HepG2 (cell line): ENCODE results near the gene SHF. TPM values are rescaled to one million over a fixed set of nuclear protein-coding genes. Genes with fewer than 3 reads are reported as not detected.

ENCODE experiments used
- ARID4A ChIP-seq: sonication (generic); formaldehyde crosslinking; IDR thresholded peaks from 2 replicates; pipeline ENCODE4 v1.5.0; 2020; ENCODE audit warnings: mild to moderate bottlenecking, missing genetic modification reagents, borderline replicate concordance
- ETV6 ChIP-seq: sonication (generic); formaldehyde crosslinking; conservative IDR thresholded peaks from 2 replicates; pipeline ENCODE4 v1.4.0; 2020; ENCODE audit warnings: missing genetic modification reagents
- JARID2 ChIP-seq: sonication (generic); formaldehyde crosslinking; IDR thresholded peaks from 2 replicates; pipeline ENCODE4 v1.8.1; 2023; ENCODE audit warnings: missing genetic modification reagents, inconsistent platforms; ENCODE audit not compliant: insufficient replicate concordance
- NPAS2 ChIP-seq: sonication (generic); formaldehyde crosslinking; IDR thresholded peaks from 2 replicates; pipeline ENCODE4 v1.8.0; 2022; ENCODE audit warnings: mild to moderate bottlenecking, missing genetic modification reagents, borderline replicate concordance
- PHF8 ChIP-seq: sonication (generic); formaldehyde crosslinking; IDR thresholded peaks from 2 replicates; pipeline ENCODE4 v1.5.0; 2020; ENCODE audit warnings: missing genetic modification reagents
- SP2 ChIP-seq: sonication (generic); formaldehyde crosslinking; IDR thresholded peaks from 2 replicates; pipeline ENCODE4 v1.5.1; 2020; ENCODE audit warnings: mild to moderate bottlenecking, missing genetic modification reagents
- SRSF9 ChIP-seq: fragments of 200-400 bp; formaldehyde crosslinking; IDR thresholded peaks from 2 replicates; pipeline ENCODE4 v1.6.1; 2018; ENCODE audit warnings: borderline replicate concordance, mild to moderate bottlenecking, low read depth, low read length; ENCODE audit not compliant: insufficient read depth, poor library complexity, severe bottlenecking
- TEAD2 ChIP-seq: sonication (generic); formaldehyde crosslinking; IDR thresholded peaks from 2 replicates; pipeline ENCODE4 v1.9.0; 2021; ENCODE audit warnings: missing genetic modification reagents
- THAP11 ChIP-seq: IDR thresholded peaks from 2 replicates; pipeline ENCODE4 v1.6.1; 2016; ENCODE audit warnings: missing biosample characterization, missing genetic modification reagents
- YEATS2 ChIP-seq: sonication (generic); formaldehyde crosslinking; IDR thresholded peaks from 2 replicates; pipeline ENCODE4 v1.4.0; 2020; ENCODE audit warnings: missing genetic modification reagents, borderline replicate concordance
- ZNF263 ChIP-seq: sonication (generic); formaldehyde crosslinking; IDR thresholded peaks from 2 replicates; pipeline ENCODE4 v1.4.0; 2020; ENCODE audit warnings: missing genetic modification reagents
- ZNF326 ChIP-seq: sonication (generic); formaldehyde crosslinking; IDR thresholded peaks from 2 replicates; pipeline ENCODE4 v1.4.0; 2020; ENCODE audit warnings: missing genetic modification reagents, borderline replicate concordance
- ZNF414 ChIP-seq: sonication (generic); formaldehyde crosslinking; IDR thresholded peaks from 2 replicates; pipeline ENCODE4 v1.5.0; 2020; ENCODE audit warnings: missing genetic modification reagents
- ZNF614 ChIP-seq: IDR thresholded peaks from 2 replicates; pipeline ENCODE4 v1.6.1; 2018; ENCODE audit warnings: missing biosample characterization, missing genetic modification reagents, inconsistent platforms, borderline replicate concordance
- polyA plus RNA-seq, 8 experiments: library from polyadenylated mRNA; depleted of rRNA in 3 of 8; stranded (reverse) in 7 of 8; unstranded in 1 of 8; fragments of >200 nt; fragmentation: Illumina TruSeq in 4 of 8; extraction: Trizol in 4 of 8; gene quantifications; 2 replicates each; pipeline versions ENCODE4 v1.2.1 to v1.2.3, GENCODE V29; 2011 to 2016; ENCODE audit warnings: low read depth in 4 of 8, missing spikeins in 1 of 8, mixed read lengths in 1 of 8; ENCODE audit not compliant: insufficient read depth in 1 of 8
- total RNA-seq, 5 experiments: library from RNA; depleted of rRNA; stranded (reverse); fragments of >200 nt; fragmentation: Illumina TruSeq; extraction: Trizol; gene quantifications; 2 replicates each; pipeline ENCODE4 v1.2.3, GENCODE V29; 2016; ENCODE audit warnings: low read depth in 1 of 5
- TF ChIP-seq, protein P1 (sequence below): sonication (generic); IDR thresholded peaks from 2 replicates; pipeline ENCODE4 v1.6.1; 2016; ENCODE audit warnings: low read depth, borderline replicate concordance
- TF ChIP-seq, protein P2 (sequence below): sonication (generic); formaldehyde crosslinking; IDR thresholded peaks from 2 replicates; pipeline ENCODE4 v1.5.1; 2020; ENCODE audit warnings: mild to moderate bottlenecking, missing genetic modification reagents, moderate library complexity

Gene SHF
- total and polyA plus RNA-seq, 2 of the 13 experiments (the other 11 are each of a cell fraction or from before 2014, with no cell fraction given) = 20.9 to 25.5 TPM

GRCh38 chr15:45200799-45201556 is 13.2 kb upstream of the SHF start (continued):
- TF ChIP-seq ZNF414 (CRISPR knock-in tag) = no peak
- TF ChIP-seq YEATS2 (CRISPR knock-in tag) = no peak; the same call in 1 of the 2 replicates
- peak; percentile 49; the same call in 1 of the 2 replicates for TF ChIP-seq THAP11 (CRISPR knock-in tag)
- TF ChIP-seq ETV6 (CRISPR knock-in tag) = no peak
- TF ChIP-seq TEAD2 = no peak
- TF ChIP-seq ARID4A (CRISPR knock-in tag) = peak; percentile 35; the same call in 1 of the 2 replicates
- TF ChIP-seq ZNF263 (CRISPR knock-in tag) = no peak
- TF ChIP-seq PHF8 (CRISPR knock-in tag) = peak; percentile 64; the same call in 1 of the 2 replicates
- TF ChIP-seq SRSF9 = no peak
- TF ChIP-seq, protein P1, sequence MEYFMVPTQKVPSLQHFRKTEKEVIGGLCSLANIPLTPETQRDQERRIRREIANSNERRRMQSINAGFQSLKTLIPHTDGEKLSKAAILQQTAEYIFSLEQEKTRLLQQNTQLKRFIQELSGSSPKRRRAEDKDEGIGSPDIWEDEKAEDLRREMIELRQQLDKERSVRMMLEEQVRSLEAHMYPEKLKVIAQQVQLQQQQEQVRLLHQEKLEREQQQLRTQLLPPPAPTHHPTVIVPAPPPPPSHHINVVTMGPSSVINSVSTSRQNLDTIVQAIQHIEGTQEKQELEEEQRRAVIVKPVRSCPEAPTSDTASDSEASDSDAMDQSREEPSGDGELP = peak; percentile 86; the same call in 1 of the 2 replicates
- TF ChIP-seq ZNF614 = peak; percentile 91; the same call in 1 of the 2 replicates
- TF ChIP-seq ZNF326 (CRISPR knock-in tag) = no peak
- TF ChIP-seq JARID2 = no peak
- no peak for TF ChIP-seq NPAS2 (CRISPR knock-in tag)
- TF ChIP-seq SP2 (CRISPR knock-in tag) = 0 out of 2 replicates have a peak, but pooled peaks have one; percentile 35
- TF ChIP-seq, protein P2, sequence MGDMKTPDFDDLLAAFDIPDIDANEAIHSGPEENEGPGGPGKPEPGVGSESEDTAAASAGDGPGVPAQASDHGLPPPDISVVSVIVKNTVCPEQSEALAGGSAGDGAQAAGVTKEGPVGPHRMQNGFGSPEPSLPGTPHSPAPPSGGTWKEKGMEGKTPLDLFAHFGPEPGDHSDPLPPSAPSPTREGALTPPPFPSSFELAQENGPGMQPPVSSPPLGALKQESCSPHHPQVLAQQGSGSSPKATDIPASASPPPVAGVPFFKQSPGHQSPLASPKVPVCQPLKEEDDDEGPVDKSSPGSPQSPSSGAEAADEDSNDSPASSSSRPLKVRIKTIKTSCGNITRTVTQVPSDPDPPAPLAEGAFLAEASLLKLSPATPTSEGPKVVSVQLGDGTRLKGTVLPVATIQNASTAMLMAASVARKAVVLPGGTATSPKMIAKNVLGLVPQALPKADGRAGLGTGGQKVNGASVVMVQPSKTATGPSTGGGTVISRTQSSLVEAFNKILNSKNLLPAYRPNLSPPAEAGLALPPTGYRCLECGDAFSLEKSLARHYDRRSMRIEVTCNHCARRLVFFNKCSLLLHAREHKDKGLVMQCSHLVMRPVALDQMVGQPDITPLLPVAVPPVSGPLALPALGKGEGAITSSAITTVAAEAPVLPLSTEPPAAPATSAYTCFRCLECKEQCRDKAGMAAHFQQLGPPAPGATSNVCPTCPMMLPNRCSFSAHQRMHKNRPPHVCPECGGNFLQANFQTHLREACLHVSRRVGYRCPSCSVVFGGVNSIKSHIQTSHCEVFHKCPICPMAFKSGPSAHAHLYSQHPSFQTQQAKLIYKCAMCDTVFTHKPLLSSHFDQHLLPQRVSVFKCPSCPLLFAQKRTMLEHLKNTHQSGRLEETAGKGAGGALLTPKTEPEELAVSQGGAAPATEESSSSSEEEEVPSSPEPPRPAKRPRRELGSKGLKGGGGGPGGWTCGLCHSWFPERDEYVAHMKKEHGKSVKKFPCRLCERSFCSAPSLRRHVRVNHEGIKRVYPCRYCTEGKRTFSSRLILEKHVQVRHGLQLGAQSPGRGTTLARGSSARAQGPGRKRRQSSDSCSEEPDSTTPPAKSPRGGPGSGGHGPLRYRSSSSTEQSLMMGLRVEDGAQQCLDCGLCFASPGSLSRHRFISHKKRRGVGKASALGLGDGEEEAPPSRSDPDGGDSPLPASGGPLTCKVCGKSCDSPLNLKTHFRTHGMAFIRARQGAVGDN (CRISPR knock-in tag) = peak; percentile 78
